Endometrium (tissue), 2 donors: ENCODE data around the gene ATRIP.

Source experiments
- FAIRE-seq: peaks from 2 replicates; lab custom pipeline; 2012; peaks lifted over from hg19 to GRCh38; lab: Jason Lieb, UNC
- donor health status: control.
- donor health status: control.

ATRIP gene

GRCh38 chr3:48504051-48504946 lies 57.8 kb downstream of the ATRIP start, which contains the start of gene SHISA5:
Gene SHISA5, minus strand, starts transcription at chr3:48504174. Its CDS starts 80 bp downstream, at chr3:48504094.
- FAIRE-seq = no peak

GRCh38 chr3:48505146-48505545 lies 58.6 kb downstream of the ATRIP start:
- no peak for FAIRE-seq

GRCh38 chr3:48505968-48506504 lies 59.5 kb downstream of the ATRIP start:
- FAIRE-seq = no peak

GRCh38 chr3:48507256-48508061 lies 60.9 kb downstream of the ATRIP start:
- no peak for FAIRE-seq

- FAIRE-seq = no peak
These were observed 65.0 kb downstream of the ATRIP start for GRCh38 chr3:48511551-48511950.

GRCh38 chr3:48514431-48515227 lies 68.1 kb downstream of the ATRIP start:
- FAIRE-seq = no peak
